Naive thymus-derived CD8-positive, alpha-beta T cell (primary cell): ENCODE data around the gene ZGPAT. TPM values are rescaled to one million over a fixed set of nuclear protein-coding genes. Genes with fewer than 3 reads are reported as not detected.
A peak's percentile ranks its signal among the peaks of the same experiment; 100 is the strongest.

Experiments used
- ATAC-seq, 2 donors: fragments of 150-1000 bp; cut with Tn5 transposase in 1 of 2; sonication (Bioruptor Pico), chemical (Tn5 transposase) in 1 of 2; 1 replicate in 1 of 2; 2 replicates in 1 of 2; pipeline ENCODE4 v1.10.0; 2021; ENCODE audit warnings: mild to moderate bottlenecking in 2 of 2, moderate library complexity in 2 of 2
- POLR2A ChIA-PET: fragments of 350-600 bp; sonication (Branson Sonifier 250); formaldehyde crosslinking; loops from one replicate; lab custom pipeline; 2021; ENCODE audit warnings: antibody characterized with exemption; lab: Charles Lee
- DNase-seq, 10 donors: peaks; one replicate each; pipeline versions ENCODE4 v3.0.0 to v3.0.0-alpha.2; 2020 to 2022
- H3K27ac Mint-ChIP-seq, 10 donors: one replicate each; pipeline ENCODE4 v1.8.0; 2020 to 2022; ENCODE audit warnings: mild to moderate bottlenecking in 10 of 10, mixed read lengths in 10 of 10, moderate library complexity in 4 of 10, inconsistent platforms in 1 of 10
- H3K27me3 Mint-ChIP-seq, 5 donors: one replicate each; pipeline ENCODE4 v1.8.0; 2021 to 2022; ENCODE audit warnings: mixed read lengths in 5 of 5
- H3K36me3 Mint-ChIP-seq, 3 donors: one replicate each; pipeline ENCODE4 v1.8.0; 2020 to 2022; ENCODE audit warnings: mixed read lengths in 3 of 3, mild to moderate bottlenecking in 2 of 3, inconsistent platforms in 1 of 3
- H3K4me1 Mint-ChIP-seq, 4 donors: one replicate each; pipeline ENCODE4 v1.8.0; 2021 to 2022; ENCODE audit warnings: mixed read lengths in 4 of 4
- H3K4me3 Mint-ChIP-seq, 10 donors: one replicate each; pipeline ENCODE4 v1.8.0; 2020 to 2022; ENCODE audit warnings: mild to moderate bottlenecking in 10 of 10, mixed read lengths in 10 of 10, moderate library complexity in 6 of 10, inconsistent platforms in 1 of 10
- H3K9me3 Mint-ChIP-seq, 9 donors: one replicate each; pipeline ENCODE4 v1.8.0; 2020 to 2022; ENCODE audit warnings: mixed read lengths in 9 of 9, mild to moderate bottlenecking in 3 of 9, inconsistent platforms in 1 of 9, moderate library complexity in 1 of 9
- polyA plus RNA-seq, 3 donors: library from polyadenylated mRNA; unstranded; fragments of 300-500 nt; fragmentation: Illumina TruSeq; gene quantifications; one replicate each; pipeline ENCODE4 v1.2.3, GENCODE V29; 2021
- total RNA-seq, 8 experiments: library from RNA in 2 of 8; stranded (reverse) in 2 of 8; gene quantifications; one replicate each; pipeline ENCODE4 v1.2.3 and lab custom pipeline; 2021 to 2026

Gene ZGPAT
- total and polyA plus RNA-seq, 5 experiments from 2014 or later: 42.3 to 73.8 (median 52.6) TPM

- DNase-seq: peak in 2 of 10 donors; percentile 2 to 61
- peak overlapping the region in 1 of 10 donors; percentile 83 for H3K27ac Mint-ChIP-seq
- POLR2A ChIA-PET: no interaction called here
- H3K27me3 Mint-ChIP-seq: no peaks in the 10 kb centered on the region
- H3K4me1 Mint-ChIP-seq: peaks cover 0 to 16% (median 4%) of the 10 kb centered on the region in 4 donors
- peaks cover 0 to 3% (median 0%) of the 10 kb centered on the region in 3 donors for H3K36me3 Mint-ChIP-seq
- H3K4me3 Mint-ChIP-seq: no peak overlapping the region
- H3K9me3 Mint-ChIP-seq: peaks cover 0 to 5% (median 0%) of the 10 kb centered on the region in 9 donors
- ATAC-seq: no peak
These were observed 17.6 kb upstream of the ZGPAT start for GRCh38 chr20:63690003-63690897.

- Mint-ChIP-seq H3K27ac (peak overlapping the region in 2 of 10 donors; percentile 71 to 83), H3K36me3 (peaks cover 0 to 4% (median 0%) of the 10 kb centered on the region in 3 donors), H3K4me1 (peaks cover under 1 to 21% (median 7%) of the 10 kb centered on the region in 4 donors), H3K9me3 (peaks cover 0 to 5% (median 0%) of the 10 kb centered on the region in 9 donors), H3K27me3 (no peaks in the 10 kb centered on the region), H3K4me3 (peak overlapping the region in 2 of 10 donors; percentile 19 to 45)
- POLR2A ChIA-PET: interaction anchor here (1.5 kb wide), 1 partner anchor 184 kb away, joined by 3 read pairs; no protein-coding TSS in a partner anchor
- DNase-seq (peak in 2 of 10 donors; percentile 5 to 56), ATAC-seq (peak in 1 of 2 donors; percentile 17)
These were observed 16.7 kb upstream of the ZGPAT start for GRCh38 chr20:63690898-63691710.

GRCh38 chr20:63691711-63692435 lies 16.0 kb upstream of the ZGPAT start:
- no peaks in the 10 kb centered on the region for H3K27me3 Mint-ChIP-seq
- H3K4me1 Mint-ChIP-seq: peaks cover 3 to 19% (median 9%) of the 10 kb centered on the region in 4 donors
- peaks cover 0 to 5% (median 0%) of the 10 kb centered on the region in 9 donors for H3K9me3 Mint-ChIP-seq
- ATAC-seq (no peak), DNase-seq (peak in 1 of 10 donors; percentile 3)
- POLR2A ChIA-PET: interaction anchor here (1.5 kb wide), 1 partner anchor 183 kb away, joined by 3 read pairs; no protein-coding TSS in a partner anchor
- H3K36me3 Mint-ChIP-seq: peaks cover 0 to 5% (median 0%) of the 10 kb centered on the region in 3 donors
- H3K27ac Mint-ChIP-seq: peak overlapping the region in 2 of 10 donors; percentile 66 to 83
- H3K4me3 Mint-ChIP-seq: peak overlapping the region in 1 of 10 donors; percentile 19

- DNase-seq (peak in 1 of 10 donors; percentile 61), ATAC-seq (no peak)
- Mint-ChIP-seq H3K36me3 (peaks cover 0 to 5% (median 0%) of the 10 kb centered on the region in 3 donors), H3K27me3 (no peaks in the 10 kb centered on the region), H3K4me1 (peaks cover 5 to 21% (median 13%) of the 10 kb centered on the region in 4 donors), H3K9me3 (peaks cover 0 to 5% (median 0%) of the 10 kb centered on the region in 9 donors), H3K4me3 (peak overlapping the region in 2 of 10 donors; percentile 20 to 50), H3K27ac (peak overlapping the region in 5 of 10 donors; percentile 29 to 77 (median 48))
- POLR2A ChIA-PET: interaction anchor here (1.5 kb wide), 1 partner anchor 182 kb away, joined by 3 read pairs; no protein-coding TSS in a partner anchor
These were observed 15.3 kb upstream of the ZGPAT start for GRCh38 chr20:63692436-63693082.

GRCh38 chr20:63693083-63693732 lies 14.6 kb upstream of the ZGPAT start:
- peak overlapping the region in 1 of 10 donors; percentile 77 for H3K27ac Mint-ChIP-seq
- H3K4me3 Mint-ChIP-seq: peak overlapping the region in 1 of 10 donors; percentile 20
- H3K27me3 Mint-ChIP-seq: no peaks in the 10 kb centered on the region
- H3K4me1 Mint-ChIP-seq: peaks cover 5 to 24% (median 16%) of the 10 kb centered on the region in 4 donors
- DNase-seq (peak in 1 of 10 donors; percentile 12), ATAC-seq (no peak)
- peaks cover 0 to 5% (median 0%) of the 10 kb centered on the region in 9 donors for H3K9me3 Mint-ChIP-seq
- peaks cover 0 to 5% (median 0%) of the 10 kb centered on the region in 3 donors for H3K36me3 Mint-ChIP-seq
- POLR2A ChIA-PET: interaction anchor here (0.6 to 1.1 kb wide), 2 partner anchors 44 to 341 kb away, joined by 3 to 4 read pairs; partner anchors contain the start of gene LIME1

- Mint-ChIP-seq H3K4me3 (peak overlapping the region in 4 of 10 donors; percentile 25 to 69 (median 37)), H3K36me3 (peaks cover 0 to 5% (median 0%) of the 10 kb centered on the region in 3 donors), H3K27me3 (no peaks in the 10 kb centered on the region), H3K27ac (peak overlapping the region in 3 of 10 donors; percentile 6 to 74 (median 34)), H3K9me3 (peaks cover 0 to 5% (median 0%) of the 10 kb centered on the region in 9 donors), H3K4me1 (peaks cover 5 to 24% (median 16%) of the 10 kb centered on the region in 4 donors)
- DNase-seq (peak in 2 of 10 donors; percentile 3 to 61), ATAC-seq (no peak)
- POLR2A ChIA-PET: interaction anchor here (0.6 to 1.1 kb wide), 4 partner anchors 15 to 340 kb away, joined by 3 to 4 read pairs (median 4); partner anchors contain the start of genes ARFRP1, LIME1, RTEL1 and ZGPAT
These were observed 13.9 kb upstream of the ZGPAT start for GRCh38 chr20:63693733-63694583.

GRCh38 chr20:63694584-63695423 lies 13.0 kb upstream of the ZGPAT start:
- peaks cover 0 to 5% (median 0%) of the 10 kb centered on the region in 3 donors for H3K36me3 Mint-ChIP-seq
- no peaks in the 10 kb centered on the region for H3K27me3 Mint-ChIP-seq
- H3K9me3 Mint-ChIP-seq: peaks cover 0 to 5% (median 0%) of the 10 kb centered on the region in 9 donors
- POLR2A ChIA-PET: interaction anchor here (0.8 to 1.1 kb wide), 3 partner anchors 14 to 42 kb away, joined by 3 to 4 read pairs (median 4); partner anchors contain the start of genes ARFRP1, LIME1, RTEL1 and ZGPAT
- peaks cover 5 to 24% (median 16%) of the 10 kb centered on the region in 4 donors for H3K4me1 Mint-ChIP-seq
- peak in 2 of 10 donors; percentile 3 to 59 for DNase-seq
- H3K27ac Mint-ChIP-seq: no peak overlapping the region
- no peak overlapping the region for H3K4me3 Mint-ChIP-seq
- ATAC-seq: no peak

GRCh38 chr20:63695424-63696305 lies 12.2 kb upstream of the ZGPAT start:
- DNase-seq (peak in 1 of 10 donors; percentile 3), ATAC-seq (no peak)
- H3K27ac Mint-ChIP-seq: peak overlapping the region in 7 of 10 donors; percentile 53 to 80 (median 66)
- H3K36me3 Mint-ChIP-seq: peaks cover 0 to 5% (median 0%) of the 10 kb centered on the region in 3 donors
- H3K4me3 Mint-ChIP-seq: peak overlapping the region in 8 of 10 donors; percentile 46 to 76 (median 67)
- peaks cover 5 to 24% (median 16%) of the 10 kb centered on the region in 4 donors for H3K4me1 Mint-ChIP-seq
- POLR2A ChIA-PET: interaction anchor here (0.6 to 4.4 kb wide), 6 partner anchors 9 to 41 kb away, joined by 3 to 28 read pairs (median 3); partner anchors contain the start of genes ARFRP1, LIME1, RTEL1 and ZGPAT
- peaks cover 0 to 5% (median 0%) of the 10 kb centered on the region in 9 donors for H3K9me3 Mint-ChIP-seq
- no peaks in the 10 kb centered on the region for H3K27me3 Mint-ChIP-seq
